Measurements from ENCODE around the gene NAPA. TPM values are rescaled to one million over a fixed set of nuclear protein-coding genes. Genes with fewer than 3 reads are reported as not detected.

NAPA gene
- total RNA-seq, 2 donors from 2014 or later: 127 to 213 TPM

DNA sequence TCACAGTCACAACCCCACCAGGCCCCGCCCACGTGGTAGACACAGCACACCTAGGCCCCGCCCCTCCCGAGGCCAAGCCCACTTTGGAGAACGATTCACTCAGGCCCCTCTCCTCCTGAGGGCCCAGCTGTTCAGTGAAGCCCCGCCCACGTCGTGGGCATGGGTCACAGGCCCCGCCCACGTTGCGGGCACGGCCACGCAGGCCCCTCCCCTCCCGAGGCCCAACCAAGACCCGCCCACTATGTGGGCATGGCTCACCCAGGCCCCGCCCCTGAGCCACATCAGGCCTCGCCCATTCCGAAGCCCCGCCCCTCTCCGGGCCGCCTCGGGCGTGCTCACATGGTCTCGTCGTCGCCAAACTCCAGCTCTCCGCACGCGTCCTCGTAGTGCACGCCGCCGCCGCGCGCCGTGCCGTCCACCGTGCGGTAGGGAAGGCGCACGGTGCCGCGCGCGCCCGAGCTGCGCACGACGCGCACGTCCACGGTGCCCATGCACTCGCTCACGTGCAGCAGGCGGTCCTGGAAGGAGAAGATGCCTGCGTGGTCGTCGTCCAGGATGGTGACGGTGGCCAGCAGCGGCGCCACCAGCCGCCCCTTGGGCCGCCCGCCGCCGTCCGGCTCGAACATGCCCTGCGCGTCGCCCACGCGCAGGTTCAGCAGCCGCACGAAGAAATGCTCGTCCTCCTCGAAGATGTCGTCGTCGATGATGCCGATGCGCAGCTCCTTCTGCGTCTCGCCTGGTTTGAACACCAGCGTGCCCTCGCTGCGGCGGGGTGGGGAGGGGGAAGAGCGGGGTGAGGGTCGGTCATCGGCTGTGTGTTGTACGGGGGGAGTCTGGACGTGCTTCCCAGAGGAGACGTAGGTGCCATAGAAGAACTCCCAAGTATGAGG, 67.1 kb downstream of the NAPA start:
- no peak for TF ChIP-seq CTCF (IDR thresholded peaks at IDR 0.05)
- peak overlapping the region in 1 of 2 donors; percentile 17 for H3K4me3 ChIP-seq
- no peaks in the 10 kb centered on the region for H3K9me3 ChIP-seq
- H3K27me3 ChIP-seq: peaks cover 27 to 43% of the 10 kb centered on the region in 2 donors
- no peaks in the 10 kb centered on the region for H3K36me3 ChIP-seq
- peaks cover 0 to 24% of the 10 kb centered on the region in 2 donors for H3K4me1 ChIP-seq
- DNase-seq (ENCODE audit: low spot score): no peak
- no peak overlapping the region for H3K27ac ChIP-seq

DNA sequence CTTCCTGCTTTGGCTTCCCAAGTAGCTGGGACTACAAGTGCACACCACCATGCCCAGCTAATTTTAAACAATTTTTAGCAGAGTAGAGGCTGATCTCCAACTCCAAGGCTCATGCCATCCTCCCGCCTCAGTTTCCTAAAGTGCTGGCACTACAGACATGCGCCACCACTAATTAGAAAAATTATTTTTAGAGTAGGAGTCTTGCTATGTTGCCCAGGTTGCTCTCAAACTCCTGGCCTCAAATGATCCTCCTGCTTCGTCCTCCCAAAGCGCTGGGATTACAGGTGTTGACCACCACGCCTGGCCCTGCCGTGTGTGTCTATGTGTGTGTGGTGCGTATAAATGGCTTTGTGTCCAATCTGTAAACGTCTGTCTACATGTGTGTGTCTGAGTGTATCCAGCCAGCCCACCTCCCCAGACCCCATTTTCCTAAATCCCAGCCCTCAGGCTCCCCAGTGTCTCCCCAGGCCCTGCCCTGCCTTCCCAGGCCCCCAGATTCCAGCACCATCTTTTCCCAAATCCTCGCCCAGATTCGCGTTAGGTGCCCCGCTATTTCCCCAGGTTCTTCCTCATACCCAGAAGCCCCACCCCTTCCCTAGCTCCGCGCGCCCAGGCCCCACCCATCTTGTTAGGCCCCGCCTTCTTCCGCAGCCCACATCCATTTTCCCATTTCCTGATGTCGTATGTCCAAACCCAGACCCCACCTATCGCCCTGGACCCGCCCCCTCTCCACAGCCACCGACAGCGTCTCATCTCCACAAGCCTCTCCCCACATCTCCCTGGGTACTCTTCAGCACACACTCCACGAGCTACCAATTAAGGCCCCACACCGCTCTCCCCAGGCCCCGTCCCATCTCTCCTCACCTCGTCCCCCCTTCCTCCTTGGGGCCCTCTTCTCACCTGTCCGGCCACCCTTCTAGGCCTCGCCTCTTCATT, 68.1 kb downstream of the NAPA start:
- no peaks in the 10 kb centered on the region for H3K36me3 ChIP-seq
- H3K4me3 ChIP-seq: peak overlapping the region in 1 of 2 donors; percentile 17
- TF ChIP-seq CTCF (IDR thresholded peaks at IDR 0.05): no peak
- no peak overlapping the region for H3K27ac ChIP-seq
- peaks cover 27 to 43% of the 10 kb centered on the region in 2 donors for H3K27me3 ChIP-seq
- DNase-seq (ENCODE audit: low spot score): no peak
- no peaks in the 10 kb centered on the region for H3K9me3 ChIP-seq
- H3K4me1 ChIP-seq: peaks cover 0 to 24% of the 10 kb centered on the region in 2 donors

DNA sequence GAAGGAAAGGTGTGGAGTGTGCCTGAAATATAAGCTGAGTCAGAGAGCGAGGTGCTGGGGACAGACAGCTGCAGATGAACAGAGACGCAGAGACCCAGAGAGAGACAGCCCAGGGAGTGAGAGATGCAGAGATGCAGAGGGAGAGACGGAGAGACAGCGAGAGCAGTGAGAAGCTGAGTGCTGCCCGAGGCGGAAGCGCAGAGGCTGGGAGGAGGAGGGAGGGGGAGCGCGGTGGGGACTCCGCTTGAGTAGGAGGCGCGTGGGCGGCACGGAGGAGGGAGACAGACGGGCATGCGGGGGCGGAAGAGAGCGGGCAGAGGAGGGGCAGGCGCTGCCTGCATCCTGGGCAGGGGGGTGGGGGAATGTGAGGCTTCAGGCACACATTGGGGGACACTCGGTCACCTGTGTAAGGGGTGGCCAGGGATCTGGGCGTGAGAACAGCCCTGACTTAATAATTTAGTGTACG, 68.9 kb downstream of the NAPA start:
- DNase-seq (ENCODE audit: low spot score): no peak
- Histone ChIP-seq H3K4me3 (no peak overlapping the region), H3K27ac (no peak overlapping the region), H3K4me1 (peaks cover 0 to 24% of the 10 kb centered on the region in 2 donors), H3K9me3 (no peaks in the 10 kb centered on the region), H3K27me3 (peaks cover 27 to 43% of the 10 kb centered on the region in 2 donors), H3K36me3 (no peaks in the 10 kb centered on the region)
- no peak for TF ChIP-seq CTCF (IDR thresholded peaks at IDR 0.05)

DNA sequence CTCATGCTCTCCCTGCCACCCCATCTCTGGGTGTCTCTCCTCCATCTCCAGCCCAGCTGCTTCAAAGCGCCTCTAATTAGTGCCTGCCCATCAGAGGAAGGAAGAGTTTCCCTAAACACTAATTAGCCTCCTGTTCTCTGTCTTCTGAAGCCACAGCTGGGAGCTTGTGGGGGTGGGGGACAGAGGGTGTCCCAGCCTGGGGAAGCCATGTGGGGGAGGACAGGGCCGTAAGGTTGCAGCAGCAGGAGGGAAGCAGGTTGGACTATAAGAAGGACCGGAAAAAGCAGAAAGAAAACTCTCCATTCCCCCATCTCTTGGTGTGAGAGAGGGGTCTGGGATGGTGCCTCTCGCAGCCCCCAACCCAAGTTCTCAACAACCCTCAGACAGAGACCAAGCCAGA, 69.3 kb downstream of the NAPA start:
- DNase-seq (ENCODE audit: low spot score): no peak
- TF ChIP-seq CTCF (IDR thresholded peaks at IDR 0.05): no peak
- no peaks in the 10 kb centered on the region for H3K36me3 ChIP-seq
- peaks cover 0 to 24% of the 10 kb centered on the region in 2 donors for H3K4me1 ChIP-seq
- no peak overlapping the region for H3K4me3 ChIP-seq
- no peak overlapping the region for H3K27ac ChIP-seq
- peaks cover 27 to 43% of the 10 kb centered on the region in 2 donors for H3K27me3 ChIP-seq
- no peaks in the 10 kb centered on the region for H3K9me3 ChIP-seq

DNA sequence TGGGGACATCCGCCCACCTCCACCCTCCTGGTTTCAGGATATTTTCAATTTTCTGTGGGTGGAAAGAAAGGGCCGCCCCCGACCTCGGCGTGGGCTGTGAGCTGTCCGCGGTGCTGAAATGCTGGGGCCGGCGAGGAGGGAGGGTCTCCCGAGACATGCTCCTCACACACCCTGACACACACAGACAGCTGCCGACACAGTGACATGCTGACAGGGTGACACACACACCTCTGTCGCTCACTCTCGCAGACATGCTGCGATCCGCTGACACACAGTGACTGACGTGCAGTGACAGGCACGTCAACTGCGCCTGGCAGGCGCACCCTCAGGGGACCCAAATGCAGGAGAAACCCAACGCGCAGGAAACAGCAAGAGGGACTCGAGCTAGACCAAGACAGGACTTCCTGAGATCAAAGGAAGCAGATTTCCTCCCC, 70.5 kb downstream of the NAPA start:
- peaks cover 0 to 24% of the 10 kb centered on the region in 2 donors for H3K4me1 ChIP-seq
- peaks cover 27 to 43% of the 10 kb centered on the region in 2 donors for H3K27me3 ChIP-seq
- H3K9me3 ChIP-seq: no peaks in the 10 kb centered on the region
- H3K36me3 ChIP-seq: no peaks in the 10 kb centered on the region
- H3K27ac ChIP-seq: no peak overlapping the region
- no peak for DNase-seq (ENCODE audit: low spot score)
- no peak overlapping the region for H3K4me3 ChIP-seq
- TF ChIP-seq CTCF (IDR thresholded peaks at IDR 0.05): no peak

Measured in right atrium auricular region (tissue), 2 donors.